Keratinocyte (primary cell): ENCODE measurements around the gene SIGMAR1.

Experiments used
- EZH2 ChIP-seq: IDR thresholded peaks from one replicate; pipeline ENCODE4 v1.6.1; 2012; ENCODE audit warnings: inconsistent platforms, mild to moderate bottlenecking, low read length, moderate library complexity
- TF ChIP-seq, protein P1 (sequence below), 3 experiments: IDR thresholded peaks in 1 of 3; conservative IDR thresholded peaks in 1 of 3; optimal IDR thresholded peaks in 1 of 3; 2 replicates in 2 of 3; 3 replicates in 1 of 3; pipeline versions ENCODE3 to v1.5.1; 2011; ENCODE audit warnings: low read length in 3 of 3, mild to moderate bottlenecking in 3 of 3, moderate library complexity in 2 of 3, control low read depth in 1 of 3, inconsistent platforms in 1 of 3; ENCODE audit not compliant: insufficient read depth in 2 of 3; ENCODE audit errors: extremely low read depth in 1 of 3

DNA sequence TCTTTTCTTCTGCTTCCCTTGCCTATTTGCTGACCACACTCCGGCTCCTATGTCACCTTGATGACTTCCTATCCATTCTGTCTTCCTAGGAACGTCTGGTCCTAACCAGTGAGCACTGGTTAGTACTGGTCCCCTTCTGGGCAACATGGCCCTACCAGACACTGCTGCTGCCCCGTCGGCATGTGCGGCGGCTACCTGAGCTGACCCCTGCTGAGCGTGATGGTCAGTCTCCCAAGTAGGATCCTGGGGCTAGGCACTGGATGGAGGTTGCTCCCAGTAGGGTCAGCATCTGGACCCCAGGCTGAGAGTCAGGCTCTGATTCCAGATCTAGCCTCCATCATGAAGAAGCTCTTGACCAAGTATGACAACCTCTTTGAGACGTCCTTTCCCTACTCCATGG is 11.1 kb upstream of the SIGMAR1 start:
- TF ChIP-seq, protein P1, sequence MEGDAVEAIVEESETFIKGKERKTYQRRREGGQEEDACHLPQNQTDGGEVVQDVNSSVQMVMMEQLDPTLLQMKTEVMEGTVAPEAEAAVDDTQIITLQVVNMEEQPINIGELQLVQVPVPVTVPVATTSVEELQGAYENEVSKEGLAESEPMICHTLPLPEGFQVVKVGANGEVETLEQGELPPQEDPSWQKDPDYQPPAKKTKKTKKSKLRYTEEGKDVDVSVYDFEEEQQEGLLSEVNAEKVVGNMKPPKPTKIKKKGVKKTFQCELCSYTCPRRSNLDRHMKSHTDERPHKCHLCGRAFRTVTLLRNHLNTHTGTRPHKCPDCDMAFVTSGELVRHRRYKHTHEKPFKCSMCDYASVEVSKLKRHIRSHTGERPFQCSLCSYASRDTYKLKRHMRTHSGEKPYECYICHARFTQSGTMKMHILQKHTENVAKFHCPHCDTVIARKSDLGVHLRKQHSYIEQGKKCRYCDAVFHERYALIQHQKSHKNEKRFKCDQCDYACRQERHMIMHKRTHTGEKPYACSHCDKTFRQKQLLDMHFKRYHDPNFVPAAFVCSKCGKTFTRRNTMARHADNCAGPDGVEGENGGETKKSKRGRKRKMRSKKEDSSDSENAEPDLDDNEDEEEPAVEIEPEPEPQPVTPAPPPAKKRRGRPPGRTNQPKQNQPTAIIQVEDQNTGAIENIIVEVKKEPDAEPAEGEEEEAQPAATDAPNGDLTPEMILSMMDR (optimal IDR thresholded peaks at IDR 0.05 in 1 of 3, IDR thresholded peaks at IDR 0.05 in 1 of 3, conservative IDR thresholded peaks at IDR 0.05 in 1 of 3; ENCODE audit: extremely low read depth in 1 of 3, insufficient read depth in 2 of 3, low read length in 3 of 3) = no peak
- TF ChIP-seq EZH2 = no peak
